ENCODE measurements around the gene DPM2. TPM values are rescaled to one million over a fixed set of nuclear protein-coding genes. Genes with fewer than 3 reads are reported as not detected.
A peak's percentile ranks its signal among the peaks of the same experiment; 100 is the strongest.

DPM2 gene
- total and polyA plus RNA-seq, 2 experiments from 2014 or later, result 26.1 to 70.7 TPM

DNA sequence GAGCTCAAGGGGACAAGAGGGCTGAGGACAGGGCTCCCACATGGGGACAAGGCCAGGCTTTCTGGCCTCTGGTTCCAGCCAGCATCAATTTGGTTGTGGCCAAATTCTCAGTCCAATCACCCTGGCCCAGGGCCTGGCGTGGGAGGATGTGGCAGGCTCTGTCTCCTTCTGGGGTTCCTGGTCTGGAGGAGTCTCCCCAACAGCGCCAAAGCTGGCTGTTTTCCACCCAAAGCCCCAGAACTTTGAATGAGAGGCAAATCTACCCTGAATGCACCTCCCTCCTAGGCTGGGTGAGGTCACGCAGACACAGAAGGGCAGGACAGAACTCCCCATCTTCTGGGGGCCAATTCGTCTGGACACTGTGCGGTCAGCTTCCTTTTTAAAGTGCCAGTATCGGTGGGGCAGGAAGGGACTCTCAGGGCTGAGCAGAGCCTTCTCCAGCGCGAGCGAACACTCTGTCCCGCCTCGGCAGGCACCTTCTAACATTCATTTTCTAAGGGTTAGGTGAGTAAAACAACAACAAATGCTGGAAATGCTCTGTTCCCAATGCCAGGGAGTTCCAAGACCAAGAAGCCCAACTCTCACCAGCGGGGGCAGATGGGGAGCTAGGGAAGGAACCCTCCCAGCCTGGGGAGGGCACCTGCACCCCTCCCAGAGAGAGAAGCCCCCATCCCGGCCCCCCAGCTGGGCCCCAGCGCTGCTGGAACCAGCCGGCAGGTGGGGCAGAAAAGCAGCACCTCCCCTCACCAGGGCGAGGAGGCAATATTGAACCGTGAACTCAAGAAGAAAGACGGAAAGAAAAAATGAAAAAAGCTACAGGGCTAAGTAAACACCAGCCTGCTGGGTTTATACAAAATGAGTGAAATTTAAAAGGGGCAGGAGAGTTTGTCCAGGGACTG lies 3.7 kb upstream of the DPM2 start:
- H3K36me3 ChIP-seq, result peaks cover 13% of the 10 kb centered on the region
- H3K4me1 ChIP-seq (ENCODE audit: low read depth), result peaks cover 7% of the 10 kb centered on the region
- TF ChIP-seq, protein P1, sequence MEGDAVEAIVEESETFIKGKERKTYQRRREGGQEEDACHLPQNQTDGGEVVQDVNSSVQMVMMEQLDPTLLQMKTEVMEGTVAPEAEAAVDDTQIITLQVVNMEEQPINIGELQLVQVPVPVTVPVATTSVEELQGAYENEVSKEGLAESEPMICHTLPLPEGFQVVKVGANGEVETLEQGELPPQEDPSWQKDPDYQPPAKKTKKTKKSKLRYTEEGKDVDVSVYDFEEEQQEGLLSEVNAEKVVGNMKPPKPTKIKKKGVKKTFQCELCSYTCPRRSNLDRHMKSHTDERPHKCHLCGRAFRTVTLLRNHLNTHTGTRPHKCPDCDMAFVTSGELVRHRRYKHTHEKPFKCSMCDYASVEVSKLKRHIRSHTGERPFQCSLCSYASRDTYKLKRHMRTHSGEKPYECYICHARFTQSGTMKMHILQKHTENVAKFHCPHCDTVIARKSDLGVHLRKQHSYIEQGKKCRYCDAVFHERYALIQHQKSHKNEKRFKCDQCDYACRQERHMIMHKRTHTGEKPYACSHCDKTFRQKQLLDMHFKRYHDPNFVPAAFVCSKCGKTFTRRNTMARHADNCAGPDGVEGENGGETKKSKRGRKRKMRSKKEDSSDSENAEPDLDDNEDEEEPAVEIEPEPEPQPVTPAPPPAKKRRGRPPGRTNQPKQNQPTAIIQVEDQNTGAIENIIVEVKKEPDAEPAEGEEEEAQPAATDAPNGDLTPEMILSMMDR (IDR thresholded peaks at IDR 0.05; ENCODE audit: low read depth, low read length), result no peak
- H3K27ac ChIP-seq, result no peak overlapping the region
- H3K27me3 ChIP-seq, result no peaks in the 10 kb centered on the region
- H3K9me3 ChIP-seq (ENCODE audit: low read depth), result no peaks in the 10 kb centered on the region
- no peak for DNase-seq (ENCODE audit: low read depth in 1 of 2, low spot score in 1 of 2)
- H3K4me3 ChIP-seq, result no peak overlapping the region

DNA sequence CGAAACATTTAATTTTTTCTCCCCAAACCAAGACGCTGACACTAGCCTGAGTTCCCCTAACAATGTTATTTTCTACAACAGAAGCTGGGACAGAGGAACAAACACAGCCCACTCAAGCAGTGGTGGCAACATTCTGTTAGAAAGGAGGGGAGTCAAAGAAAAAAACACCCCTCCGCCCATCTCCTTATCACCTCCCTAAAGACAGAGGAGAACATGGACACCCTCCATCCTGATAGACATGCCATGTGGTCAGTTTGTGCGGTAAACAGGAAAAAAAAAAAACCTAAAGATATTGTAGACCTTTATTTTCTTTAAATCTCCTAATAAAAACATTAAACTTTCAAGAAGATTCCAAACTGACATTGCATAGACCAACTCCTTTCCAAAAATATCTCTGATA lies 2.9 kb upstream of the DPM2 start:
- Histone ChIP-seq H3K27ac (no peak overlapping the region), H3K36me3 (peaks cover 13% of the 10 kb centered on the region), H3K27me3 (no peaks in the 10 kb centered on the region), H3K9me3 (ENCODE audit: low read depth) (no peaks in the 10 kb centered on the region), H3K4me3 (no peak overlapping the region), H3K4me1 (ENCODE audit: low read depth) (peaks cover 7% of the 10 kb centered on the region)
- DNase-seq (ENCODE audit: low read depth in 1 of 2, low spot score in 1 of 2), result no peak
- TF ChIP-seq, protein P1 (IDR thresholded peaks at IDR 0.05; ENCODE audit: low read depth, low read length), result no peak

DNA sequence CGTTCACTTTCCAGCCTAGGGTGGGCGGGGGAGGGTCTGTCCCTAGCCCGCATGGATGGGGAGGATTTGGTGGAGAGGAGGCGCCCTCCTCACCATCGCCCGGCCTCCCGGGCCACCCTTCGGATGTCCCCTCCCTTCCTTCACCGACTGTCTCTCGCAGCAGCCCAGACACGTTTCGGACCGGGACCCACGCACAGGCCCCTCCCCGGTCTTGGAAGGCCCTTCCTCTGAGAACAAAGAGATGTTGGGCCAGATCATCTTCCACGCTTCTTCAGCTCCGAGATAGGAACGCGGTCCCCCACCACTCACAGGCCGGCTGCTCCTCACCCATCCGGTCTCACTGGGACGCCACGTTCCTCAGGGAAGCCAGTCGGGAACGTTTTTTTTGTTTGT lies 640 bp upstream of the DPM2 start:
- peak overlapping the region; percentile 30 for H3K27ac ChIP-seq
- H3K4me3 ChIP-seq, result peak overlapping the region; percentile 76
- H3K36me3 ChIP-seq, result peaks cover 4% of the 10 kb centered on the region
- H3K4me1 ChIP-seq (ENCODE audit: low read depth), result peaks cover 7% of the 10 kb centered on the region
- no peaks in the 10 kb centered on the region for H3K27me3 ChIP-seq
- no peaks in the 10 kb centered on the region for H3K9me3 ChIP-seq (ENCODE audit: low read depth)
- peak in 1 of 2 donors; percentile 55 for DNase-seq (ENCODE audit: low read depth in 1 of 2, low spot score in 1 of 2)
- TF ChIP-seq, protein P1 (IDR thresholded peaks at IDR 0.05; ENCODE audit: low read depth, low read length), result no peak

DNA sequence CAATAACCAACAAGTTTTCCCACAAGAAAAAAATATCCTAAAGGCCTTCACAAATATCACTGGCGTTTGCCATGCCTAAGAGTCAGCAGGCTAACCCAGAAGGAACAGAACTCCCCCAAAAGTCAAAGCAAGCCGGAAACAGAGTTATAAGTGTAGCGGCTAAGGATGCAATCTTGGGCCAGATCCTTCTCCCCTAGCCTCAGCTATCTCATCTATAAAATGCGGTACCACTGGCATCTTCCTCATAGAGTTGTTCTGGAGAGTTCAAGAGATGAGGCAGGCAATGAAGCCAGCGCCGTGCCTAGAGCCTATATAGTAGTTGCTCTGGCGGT lies 632 bp downstream of the DPM2 start:
- peaks cover 7% of the 10 kb centered on the region for H3K4me1 ChIP-seq (ENCODE audit: low read depth)
- no peak for DNase-seq (ENCODE audit: low read depth in 1 of 2, low spot score in 1 of 2)
- no peaks in the 10 kb centered on the region for H3K9me3 ChIP-seq (ENCODE audit: low read depth)
- peaks cover under 1% of the 10 kb centered on the region for H3K36me3 ChIP-seq
- TF ChIP-seq, protein P1 (IDR thresholded peaks at IDR 0.05; ENCODE audit: low read depth, low read length), result no peak
- H3K27ac ChIP-seq, result no peak overlapping the region
- H3K4me3 ChIP-seq, result peak overlapping the region; percentile 76
- no peaks in the 10 kb centered on the region for H3K27me3 ChIP-seq

DNA sequence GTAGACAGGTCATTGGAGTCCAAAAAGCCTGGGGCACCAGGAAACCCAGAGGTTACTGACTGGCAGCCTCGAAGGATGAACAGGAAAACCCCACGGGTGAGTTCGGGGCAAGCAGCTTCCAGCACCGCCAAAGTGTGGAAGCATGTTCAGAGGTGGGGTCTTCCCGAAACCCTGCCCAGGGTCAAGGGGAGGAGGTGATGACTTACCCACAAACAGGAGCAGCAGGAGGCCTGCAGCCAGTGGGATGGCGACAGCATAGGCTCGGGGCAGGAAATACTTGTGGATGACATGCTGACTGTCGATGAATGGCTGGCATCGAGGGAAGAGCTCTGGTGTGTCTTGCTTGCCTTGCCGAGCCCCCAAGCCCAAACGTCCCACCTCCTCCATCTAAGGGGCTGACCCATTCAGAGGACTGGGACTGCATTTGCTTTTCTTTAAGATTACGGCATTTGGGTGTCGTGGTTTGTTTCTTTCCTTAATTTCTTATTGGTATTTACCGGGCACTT lies 1.3 kb downstream of the DPM2 start:
- Histone ChIP-seq H3K9me3 (ENCODE audit: low read depth) (no peaks in the 10 kb centered on the region), H3K27ac (no peak overlapping the region), H3K36me3 (no peaks in the 10 kb centered on the region), H3K27me3 (no peaks in the 10 kb centered on the region), H3K4me1 (ENCODE audit: low read depth) (peaks cover 7% of the 10 kb centered on the region), H3K4me3 (peak overlapping the region; percentile 76)
- no peak for DNase-seq (ENCODE audit: low read depth in 1 of 2, low spot score in 1 of 2)
- TF ChIP-seq, protein P1 (IDR thresholded peaks at IDR 0.05; ENCODE audit: low read depth, low read length), result no peak

All from cardiac muscle cell (in vitro differentiated cells and primary cell).